K562 (cell line): ENCODE measurements around the gene TGFBR2. TPM values are rescaled to one million over a fixed set of nuclear protein-coding genes. Genes with fewer than 3 reads are reported as not detected.

Experiments
- PCBP1 ChIP-seq: fragments of 200-400 bp; formaldehyde crosslinking; IDR thresholded peaks from 2 replicates; pipeline ENCODE4 v1.6.1; 2018; ENCODE audit warnings: mild to moderate bottlenecking, low read depth, low read length; ENCODE audit not compliant: poor library complexity, severe bottlenecking
- POLR2AphosphoS2 ChIP-seq: IDR thresholded peaks from 2 replicates; pipeline ENCODE4 v1.6.1; 2012; ENCODE audit warnings: low read length, improper control_type of control experiment
- RHOXF2B ChIP-seq: fragments of 250-450 bp; sonication (Bioruptor Pico); conservative IDR thresholded peaks from 2 replicates; pipeline ENCODE4 v1.5.1; 2021
- ZNF232 ChIP-seq: sonication (generic); formaldehyde crosslinking; IDR thresholded peaks from 2 replicates; pipeline ENCODE4 v1.8.0; 2022; ENCODE audit warnings: mild to moderate bottlenecking, missing genetic modification reagents
- ZNF347 ChIP-seq: fragments of 450-650 bp; formaldehyde crosslinking; IDR thresholded peaks from 2 replicates; pipeline ENCODE4 v1.4.0; 2020; ENCODE audit warnings: low read depth, mild to moderate bottlenecking, moderate library complexity
- ZNF785 ChIP-seq: fragments of 250-450 bp; sonication (Bioruptor Pico); IDR thresholded peaks from 2 replicates; pipeline ENCODE4 v1.4.0; 2020; ENCODE audit warnings: mild to moderate bottlenecking
- polyA plus RNA-seq, 8 experiments: library from polyadenylated mRNA; depleted of rRNA in 4 of 8; stranded (reverse) in 5 of 8; unstranded in 3 of 8; fragments of >200 nt; fragmentation: Nextera tagmentation in 2 of 8; fragmentation: Illumina TruSeq in 1 of 8; extraction: Ambion mirVana in 2 of 8; extraction: Trizol in 1 of 8; gene quantifications; 2 replicates each; pipeline versions ENCODE4 v1.2.1 to v1.2.3, GENCODE V29; 2011 to 2014; ENCODE audit warnings: inconsistent platforms in 1 of 8, missing spikeins in 1 of 8
- total RNA-seq, 7 experiments: library from RNA; depleted of rRNA in 6 of 7; stranded (reverse); fragments of >200 nt in 6 of 7; fragmentation: Illumina TruSeq in 2 of 7; extraction: Trizol in 2 of 7; gene quantifications; 2 replicates each; pipeline versions ENCODE4 v1.2.1 to v1.2.3, GENCODE V29; 2011 to 2021; ENCODE audit warnings: low replicate concordance in 1 of 7
- TF ChIP-seq, protein P1 (sequence below): fragments of 250-450 bp; sonication (Bioruptor Pico); IDR thresholded peaks from 2 replicates; pipeline ENCODE4 v1.4.0; 2020
- TF ChIP-seq, protein P2 (sequence below): fragments of 450-650 bp; conservative IDR thresholded peaks from 2 replicates; pipeline ENCODE4 v1.6.1; 2016; ENCODE audit warnings: missing genetic modification characterization, low read depth, mild to moderate bottlenecking, missing compliant biosample characterization, moderate library complexity
- TF ChIP-seq, protein P3 (sequence below), 2 experiments: fragments of 450-650 bp; formaldehyde crosslinking in 1 of 2; IDR thresholded peaks; 2 replicates each; pipeline versions ENCODE4 v1.4.0 to v1.6.1; 2014 to 2020; ENCODE audit warnings: mild to moderate bottlenecking in 2 of 2, borderline replicate concordance in 1 of 2, low read depth in 1 of 2
- TF ChIP-seq, protein P4 (sequence below), 2 experiments: fragments of 250-450 bp in 1 of 2; fragments of 450-650 bp in 1 of 2; sonication (Bioruptor Pico) in 1 of 2; IDR thresholded peaks; 2 replicates each; pipeline versions ENCODE4 v1.6.1 to v1.8.0; 2016 to 2021; ENCODE audit warnings: mild to moderate bottlenecking in 2 of 2, moderate library complexity in 2 of 2, missing compliant biosample characterization in 1 of 2, missing genetic modification characterization in 1 of 2

Gene TGFBR2
- total and polyA plus RNA-seq, 9 of the 15 experiments (the other 6 are each of a cell fraction or from before 2014, with no cell fraction given): 0.11 to 0.84 (median 0.24) TPM

DNA sequence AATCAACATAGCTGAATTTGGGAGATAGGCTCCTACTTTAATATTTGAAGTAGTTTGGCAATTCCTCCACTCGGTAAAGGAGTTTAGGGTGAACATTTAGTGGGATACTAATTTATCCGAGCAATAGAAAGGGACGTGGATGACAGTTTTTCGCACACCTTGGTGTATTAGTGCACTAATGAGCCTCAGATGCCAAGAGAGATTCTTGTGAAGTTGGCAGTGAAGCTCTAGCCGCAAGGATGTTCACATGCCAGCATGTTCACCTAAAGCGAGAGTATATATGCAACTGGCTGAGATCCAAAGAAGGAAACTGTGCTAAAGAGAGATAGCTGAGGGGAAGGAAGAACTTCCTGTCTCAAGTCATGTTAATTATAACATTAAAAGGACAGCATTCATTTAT lies 58.5 kb downstream of the TGFBR2 start (continued):
- TF ChIP-seq, protein P1, sequence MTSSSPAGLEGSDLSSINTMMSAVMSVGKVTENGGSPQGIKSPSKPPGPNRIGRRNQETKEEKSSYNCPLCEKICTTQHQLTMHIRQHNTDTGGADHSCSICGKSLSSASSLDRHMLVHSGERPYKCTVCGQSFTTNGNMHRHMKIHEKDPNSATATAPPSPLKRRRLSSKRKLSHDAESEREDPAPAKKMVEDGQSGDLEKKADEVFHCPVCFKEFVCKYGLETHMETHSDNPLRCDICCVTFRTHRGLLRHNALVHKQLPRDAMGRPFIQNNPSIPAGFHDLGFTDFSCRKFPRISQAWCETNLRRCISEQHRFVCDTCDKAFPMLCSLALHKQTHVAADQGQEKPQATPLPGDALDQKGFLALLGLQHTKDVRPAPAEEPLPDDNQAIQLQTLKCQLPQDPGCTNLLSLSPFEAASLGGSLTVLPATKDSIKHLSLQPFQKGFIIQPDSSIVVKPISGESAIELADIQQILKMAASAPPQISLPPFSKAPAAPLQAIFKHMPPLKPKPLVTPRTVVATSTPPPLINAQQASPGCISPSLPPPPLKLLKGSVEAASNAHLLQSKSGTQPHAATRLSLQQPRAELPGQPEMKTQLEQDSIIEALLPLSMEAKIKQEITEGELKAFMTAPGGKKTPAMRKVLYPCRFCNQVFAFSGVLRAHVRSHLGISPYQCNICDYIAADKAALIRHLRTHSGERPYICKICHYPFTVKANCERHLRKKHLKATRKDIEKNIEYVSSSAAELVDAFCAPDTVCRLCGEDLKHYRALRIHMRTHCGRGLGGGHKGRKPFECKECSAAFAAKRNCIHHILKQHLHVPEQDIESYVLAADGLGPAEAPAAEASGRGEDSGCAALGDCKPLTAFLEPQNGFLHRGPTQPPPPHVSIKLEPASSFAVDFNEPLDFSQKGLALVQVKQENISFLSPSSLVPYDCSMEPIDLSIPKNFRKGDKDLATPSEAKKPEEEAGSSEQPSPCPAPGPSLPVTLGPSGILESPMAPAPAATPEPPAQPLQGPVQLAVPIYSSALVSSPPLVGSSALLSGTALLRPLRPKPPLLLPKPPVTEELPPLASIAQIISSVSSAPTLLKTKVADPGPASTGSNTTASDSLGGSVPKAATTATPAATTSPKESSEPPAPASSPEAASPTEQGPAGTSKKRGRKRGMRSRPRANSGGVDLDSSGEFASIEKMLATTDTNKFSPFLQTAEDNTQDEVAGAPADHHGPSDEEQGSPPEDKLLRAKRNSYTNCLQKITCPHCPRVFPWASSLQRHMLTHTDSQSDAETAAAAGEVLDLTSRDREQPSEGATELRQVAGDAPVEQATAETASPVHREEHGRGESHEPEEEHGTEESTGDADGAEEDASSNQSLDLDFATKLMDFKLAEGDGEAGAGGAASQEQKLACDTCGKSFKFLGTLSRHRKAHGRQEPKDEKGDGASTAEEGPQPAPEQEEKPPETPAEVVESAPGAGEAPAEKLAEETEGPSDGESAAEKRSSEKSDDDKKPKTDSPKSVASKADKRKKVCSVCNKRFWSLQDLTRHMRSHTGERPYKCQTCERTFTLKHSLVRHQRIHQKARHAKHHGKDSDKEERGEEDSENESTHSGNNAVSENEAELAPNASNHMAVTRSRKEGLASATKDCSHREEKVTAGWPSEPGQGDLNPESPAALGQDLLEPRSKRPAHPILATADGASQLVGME (CRISPR knock-in tag): no peak
- TF ChIP-seq, protein P2, sequence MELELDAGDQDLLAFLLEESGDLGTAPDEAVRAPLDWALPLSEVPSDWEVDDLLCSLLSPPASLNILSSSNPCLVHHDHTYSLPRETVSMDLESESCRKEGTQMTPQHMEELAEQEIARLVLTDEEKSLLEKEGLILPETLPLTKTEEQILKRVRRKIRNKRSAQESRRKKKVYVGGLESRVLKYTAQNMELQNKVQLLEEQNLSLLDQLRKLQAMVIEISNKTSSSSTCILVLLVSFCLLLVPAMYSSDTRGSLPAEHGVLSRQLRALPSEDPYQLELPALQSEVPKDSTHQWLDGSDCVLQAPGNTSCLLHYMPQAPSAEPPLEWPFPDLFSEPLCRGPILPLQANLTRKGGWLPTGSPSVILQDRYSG (tag): no peak
- TF ChIP-seq POLR2AphosphoS2 (no peak), PCBP1 (no peak), ZNF785 (CRISPR knock-in tag) (no peak), ZNF347 (CRISPR knock-in tag) (no peak), ZNF232 (CRISPR knock-in tag) (no peak), RHOXF2B (CRISPR knock-in tag) (no peak)
- TF ChIP-seq, protein P3, sequence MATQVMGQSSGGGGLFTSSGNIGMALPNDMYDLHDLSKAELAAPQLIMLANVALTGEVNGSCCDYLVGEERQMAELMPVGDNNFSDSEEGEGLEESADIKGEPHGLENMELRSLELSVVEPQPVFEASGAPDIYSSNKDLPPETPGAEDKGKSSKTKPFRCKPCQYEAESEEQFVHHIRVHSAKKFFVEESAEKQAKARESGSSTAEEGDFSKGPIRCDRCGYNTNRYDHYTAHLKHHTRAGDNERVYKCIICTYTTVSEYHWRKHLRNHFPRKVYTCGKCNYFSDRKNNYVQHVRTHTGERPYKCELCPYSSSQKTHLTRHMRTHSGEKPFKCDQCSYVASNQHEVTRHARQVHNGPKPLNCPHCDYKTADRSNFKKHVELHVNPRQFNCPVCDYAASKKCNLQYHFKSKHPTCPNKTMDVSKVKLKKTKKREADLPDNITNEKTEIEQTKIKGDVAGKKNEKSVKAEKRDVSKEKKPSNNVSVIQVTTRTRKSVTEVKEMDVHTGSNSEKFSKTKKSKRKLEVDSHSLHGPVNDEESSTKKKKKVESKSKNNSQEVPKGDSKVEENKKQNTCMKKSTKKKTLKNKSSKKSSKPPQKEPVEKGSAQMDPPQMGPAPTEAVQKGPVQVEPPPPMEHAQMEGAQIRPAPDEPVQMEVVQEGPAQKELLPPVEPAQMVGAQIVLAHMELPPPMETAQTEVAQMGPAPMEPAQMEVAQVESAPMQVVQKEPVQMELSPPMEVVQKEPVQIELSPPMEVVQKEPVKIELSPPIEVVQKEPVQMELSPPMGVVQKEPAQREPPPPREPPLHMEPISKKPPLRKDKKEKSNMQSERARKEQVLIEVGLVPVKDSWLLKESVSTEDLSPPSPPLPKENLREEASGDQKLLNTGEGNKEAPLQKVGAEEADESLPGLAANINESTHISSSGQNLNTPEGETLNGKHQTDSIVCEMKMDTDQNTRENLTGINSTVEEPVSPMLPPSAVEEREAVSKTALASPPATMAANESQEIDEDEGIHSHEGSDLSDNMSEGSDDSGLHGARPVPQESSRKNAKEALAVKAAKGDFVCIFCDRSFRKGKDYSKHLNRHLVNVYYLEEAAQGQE (IDR thresholded peaks at IDR 0.05; ENCODE audit: borderline replicate concordance): no peak
- TF ChIP-seq, protein P3 (CRISPR knock-in tag; IDR thresholded peaks at IDR 0.05; ENCODE audit: low read depth): 0 out of 2 replicates have a peak, but pooled peaks have one; percentile 37
- TF ChIP-seq, protein P4, sequence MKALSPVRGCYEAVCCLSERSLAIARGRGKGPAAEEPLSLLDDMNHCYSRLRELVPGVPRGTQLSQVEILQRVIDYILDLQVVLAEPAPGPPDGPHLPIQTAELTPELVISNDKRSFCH (CRISPR knock-in tag; IDR thresholded peaks at IDR 0.05): no peak
- TF ChIP-seq, protein P4 (tag; IDR thresholded peaks at IDR 0.05): no peak
